ENCODE data around the gene CAMTA1. TPM values are rescaled to one million over a fixed set of nuclear protein-coding genes. Genes with fewer than 3 reads are reported as not detected.

Gene CAMTA1
- total RNA-seq, 1 experiment from 2014 or later: 60.0 TPM

GRCh38 chr1:7295946-7296345 lies 510.7 kb downstream of the CAMTA1 start:
- Histone ChIP-seq H3K4me1 (peaks cover 4% of the 10 kb centered on the region), H3K36me3 (ENCODE audit: control insufficient read depth, insufficient read depth, low read length) (no peaks in the 10 kb centered on the region), H3K4me3 (ENCODE audit: low read depth, low read length) (no peak overlapping the region), H3K27me3 (replicated peaks; ENCODE audit: control insufficient read depth, insufficient read depth, low read length) (no peaks in the 10 kb centered on the region), H3K9me3 (no peaks in the 10 kb centered on the region)
- ChIA-PET CTCF (no interaction called here), POLR2A (no interaction called here)
- Mint-ChIP-seq H3K4me3 (ENCODE audit: unreplicated experiment) (no peak overlapping the region), H3K4me1 (ENCODE audit: low read depth, unreplicated experiment) (no peaks in the 10 kb centered on the region), H3K36me3 (ENCODE audit: insufficient read depth, unreplicated experiment) (no peaks in the 10 kb centered on the region), H3K9me3 (ENCODE audit: unreplicated experiment) (no peaks in the 10 kb centered on the region), H3K27me3 (ENCODE audit: insufficient read depth, unreplicated experiment) (no peaks in the 10 kb centered on the region), H3K27ac (ENCODE audit: unreplicated experiment) (no peak overlapping the region)
- no TSS peak for BruUV-seq (replicated peaks)
- intact Hi-C loops (cut with micrococcal nuclease; ENCODE audit: unreplicated experiment): no loop called here
- DNase-seq: no peak
- no peak for TF ChIP-seq CTCF (IDR thresholded peaks at IDR 0.05; ENCODE audit: insufficient read depth in 1 of 2, low read depth in 1 of 2, low read length in 1 of 2, severe bottlenecking in 1 of 2, unreplicated experiment in 1 of 2)

- peaks cover 10% of the 10 kb centered on the region for H3K4me1 ChIP-seq
Measured at GRCh38 chr1:7296968-7297367, 511.7 kb downstream of the CAMTA1 start.

GRCh38 chr1:7298145-7298544 lies 512.9 kb downstream of the CAMTA1 start:
- Mint-ChIP-seq H3K4me1 (ENCODE audit: low read depth, unreplicated experiment) (no peaks in the 10 kb centered on the region), H3K27ac (ENCODE audit: unreplicated experiment) (no peak overlapping the region), H3K27me3 (ENCODE audit: insufficient read depth, unreplicated experiment) (no peaks in the 10 kb centered on the region), H3K36me3 (ENCODE audit: insufficient read depth, unreplicated experiment) (no peaks in the 10 kb centered on the region), H3K9me3 (ENCODE audit: unreplicated experiment) (no peaks in the 10 kb centered on the region), H3K4me3 (ENCODE audit: unreplicated experiment) (no peak overlapping the region)
- no peaks in the 10 kb centered on the region for H3K9me3 ChIP-seq
- no peak overlapping the region for H3K4me3 ChIP-seq (ENCODE audit: low read depth, low read length)
- no peak for DNase-seq
- CTCF ChIA-PET: no interaction called here
- POLR2A ChIA-PET: no interaction called here
- TF ChIP-seq CTCF (IDR thresholded peaks at IDR 0.05; ENCODE audit: insufficient read depth in 1 of 2, low read depth in 1 of 2, low read length in 1 of 2, severe bottlenecking in 1 of 2, unreplicated experiment in 1 of 2): no peak
- BruUV-seq (replicated peaks): no TSS peak
- intact Hi-C loops (cut with micrococcal nuclease; ENCODE audit: unreplicated experiment): no loop called here
- H3K4me1 ChIP-seq: peaks cover 10% of the 10 kb centered on the region
- H3K27me3 ChIP-seq (replicated peaks; ENCODE audit: control insufficient read depth, insufficient read depth, low read length): no peaks in the 10 kb centered on the region
- H3K36me3 ChIP-seq (ENCODE audit: control insufficient read depth, insufficient read depth, low read length): no peaks in the 10 kb centered on the region

More at GRCh38 chr1:7296968-7297367, 511.7 kb downstream of the CAMTA1 start:
- Mint-ChIP-seq H3K4me1 (ENCODE audit: low read depth, unreplicated experiment) (no peaks in the 10 kb centered on the region), H3K27ac (ENCODE audit: unreplicated experiment) (no peak overlapping the region), H3K27me3 (ENCODE audit: insufficient read depth, unreplicated experiment) (no peaks in the 10 kb centered on the region), H3K9me3 (ENCODE audit: unreplicated experiment) (no peaks in the 10 kb centered on the region), H3K4me3 (ENCODE audit: unreplicated experiment) (no peak overlapping the region), H3K36me3 (ENCODE audit: insufficient read depth, unreplicated experiment) (no peaks in the 10 kb centered on the region)
- CTCF ChIA-PET: no interaction called here
- BruUV-seq (replicated peaks): no TSS peak
- no peaks in the 10 kb centered on the region for H3K36me3 ChIP-seq (ENCODE audit: control insufficient read depth, insufficient read depth, low read length)
- intact Hi-C loops (cut with micrococcal nuclease; ENCODE audit: unreplicated experiment): no loop called here
- no peaks in the 10 kb centered on the region for H3K9me3 ChIP-seq
- no peak overlapping the region for H3K4me3 ChIP-seq (ENCODE audit: low read depth, low read length)
- no peak for DNase-seq
- H3K27me3 ChIP-seq (replicated peaks; ENCODE audit: control insufficient read depth, insufficient read depth, low read length): no peaks in the 10 kb centered on the region
- POLR2A ChIA-PET: no interaction called here
- no peak for TF ChIP-seq CTCF (IDR thresholded peaks at IDR 0.05; ENCODE audit: insufficient read depth in 1 of 2, low read depth in 1 of 2, low read length in 1 of 2, severe bottlenecking in 1 of 2, unreplicated experiment in 1 of 2)
